HepG2 (cell line): ENCODE measurements around the gene SMIM36. TPM values are rescaled to one million over a fixed set of nuclear protein-coding genes. Genes with fewer than 3 reads are reported as not detected.

Source experiments
- ARNT ChIP-seq: fragments of 450-650 bp; IDR thresholded peaks from 2 replicates; pipeline ENCODE4 v1.6.1; 2017
- CBFB ChIP-seq: sonication (generic); formaldehyde crosslinking; IDR thresholded peaks from 2 replicates; pipeline ENCODE4 v1.4.0; 2020; ENCODE audit warnings: missing genetic modification reagents
- HMG20A ChIP-seq: IDR thresholded peaks from 2 replicates; pipeline ENCODE4 v1.6.1; 2016; ENCODE audit warnings: borderline replicate concordance
- MZF1 ChIP-seq: sonication (generic); formaldehyde crosslinking; IDR thresholded peaks from 2 replicates; pipeline ENCODE4 v1.8.1; 2023; ENCODE audit warnings: mild to moderate bottlenecking, missing genetic modification reagents, borderline replicate concordance
- NCOA5 ChIP-seq: sonication (generic); formaldehyde crosslinking; IDR thresholded peaks from 2 replicates; pipeline ENCODE4 v1.4.0; 2020; ENCODE audit warnings: missing genetic modification reagents
- PATZ1 ChIP-seq: sonication (generic); formaldehyde crosslinking; IDR thresholded peaks from 2 replicates; pipeline ENCODE4 v1.4.0; 2020; ENCODE audit warnings: missing genetic modification reagents
- PRDM15 ChIP-seq: sonication (generic); formaldehyde crosslinking; IDR thresholded peaks from 2 replicates; pipeline ENCODE4 v1.4.0; 2020; ENCODE audit warnings: missing genetic modification reagents
- RCOR2 ChIP-seq: IDR thresholded peaks from 2 replicates; pipeline ENCODE4 v1.6.1; 2016; ENCODE audit warnings: missing biosample characterization, missing genetic modification reagents
- SOX5 ChIP-seq: IDR thresholded peaks from 2 replicates; pipeline ENCODE4 v1.6.1; 2016; ENCODE audit warnings: borderline replicate concordance
- THAP11 ChIP-seq: IDR thresholded peaks from 2 replicates; pipeline ENCODE4 v1.6.1; 2016; ENCODE audit warnings: missing biosample characterization, missing genetic modification reagents
- ZNF10 ChIP-seq: sonication (generic); formaldehyde crosslinking; IDR thresholded peaks from 2 replicates; pipeline ENCODE4 v1.4.0; 2020; ENCODE audit warnings: mild to moderate bottlenecking, low read depth, missing genetic modification reagents, borderline replicate concordance
- ZNF18 ChIP-seq: sonication (generic); formaldehyde crosslinking; IDR thresholded peaks from 2 replicates; pipeline ENCODE4 v1.8.0; 2022; ENCODE audit warnings: mild to moderate bottlenecking, missing genetic modification reagents; ENCODE audit not compliant: insufficient replicate concordance
- ZNF317 ChIP-seq: sonication (generic); formaldehyde crosslinking; IDR thresholded peaks from 2 replicates; pipeline ENCODE4 v1.5.0; 2020; ENCODE audit warnings: mild to moderate bottlenecking, missing genetic modification reagents
- ZNF512B ChIP-seq: sonication (generic); formaldehyde crosslinking; IDR thresholded peaks from 2 replicates; pipeline ENCODE4 v1.5.1; 2020; ENCODE audit warnings: missing genetic modification reagents, mild to moderate bottlenecking, borderline replicate concordance
- ZNF543 ChIP-seq: sonication (generic); formaldehyde crosslinking; IDR thresholded peaks from 2 replicates; pipeline ENCODE4 v1.4.0; 2020; ENCODE audit warnings: mild to moderate bottlenecking, missing genetic modification reagents
- ZNF569 ChIP-seq: sonication (generic); formaldehyde crosslinking; IDR thresholded peaks from 2 replicates; pipeline ENCODE4 v1.5.0; 2020; ENCODE audit warnings: mild to moderate bottlenecking, missing genetic modification reagents, moderate library complexity, borderline replicate concordance
- ZNF747 ChIP-seq: sonication (generic); formaldehyde crosslinking; IDR thresholded peaks from 2 replicates; pipeline ENCODE4 v1.8.1; 2023; ENCODE audit warnings: missing genetic modification reagents, mild to moderate bottlenecking, borderline replicate concordance
- ZNF850 ChIP-seq: sonication (generic); formaldehyde crosslinking; conservative IDR thresholded peaks from 2 replicates; pipeline ENCODE4 v1.9.0; 2021; ENCODE audit warnings: mild to moderate bottlenecking, missing genetic modification reagents
- ZSCAN29 ChIP-seq: sonication (generic); formaldehyde crosslinking; conservative IDR thresholded peaks from 2 replicates; pipeline ENCODE4 v1.4.0; 2020; ENCODE audit warnings: mild to moderate bottlenecking, missing genetic modification reagents
- polyA plus RNA-seq, 8 experiments: library from polyadenylated mRNA; depleted of rRNA in 3 of 8; stranded (reverse) in 7 of 8; unstranded in 1 of 8; fragments of >200 nt; fragmentation: Illumina TruSeq in 4 of 8; extraction: Trizol in 4 of 8; gene quantifications; 2 replicates each; pipeline versions ENCODE4 v1.2.1 to v1.2.3, GENCODE V29; 2011 to 2016; ENCODE audit warnings: low read depth in 4 of 8, missing spikeins in 1 of 8, mixed read lengths in 1 of 8; ENCODE audit not compliant: insufficient read depth in 1 of 8
- total RNA-seq, 5 experiments: library from RNA; depleted of rRNA; stranded (reverse); fragments of >200 nt; fragmentation: Illumina TruSeq; extraction: Trizol; gene quantifications; 2 replicates each; pipeline ENCODE4 v1.2.3, GENCODE V29; 2016; ENCODE audit warnings: low read depth in 1 of 5

SMIM36 gene
- total and polyA plus RNA-seq, 2 of the 13 experiments (the other 11 are each of a cell fraction or from before 2014, with no cell fraction given), result not detected

GRCh38 chr17:55407641-55408566, 103.3 kb downstream of the SMIM36 start (continued):
- TF ChIP-seq ZNF18 (CRISPR knock-in tag), result peak; percentile 94
- TF ChIP-seq ARNT, result no peak
- TF ChIP-seq MZF1 (CRISPR knock-in tag), result no peak
- peak; percentile 91 for TF ChIP-seq RCOR2 (CRISPR knock-in tag)
- TF ChIP-seq ZSCAN29 (CRISPR knock-in tag), result peak; percentile 42; the same call in 1 of the 2 replicates
- TF ChIP-seq ZNF850 (CRISPR knock-in tag), result no peak
- peak; percentile 74 for TF ChIP-seq ZNF317 (CRISPR knock-in tag)
- peak; percentile 88 for TF ChIP-seq HMG20A (CRISPR knock-in tag)
- no peak for TF ChIP-seq NCOA5 (CRISPR knock-in tag)
- peak; percentile 70 for TF ChIP-seq PATZ1 (CRISPR knock-in tag)
- TF ChIP-seq THAP11 (CRISPR knock-in tag), result peak; percentile 55
- TF ChIP-seq ZNF512B, result peak; percentile 52; the same call in 1 of the 2 replicates
- no peak for TF ChIP-seq ZNF10
- TF ChIP-seq ZNF543 (CRISPR knock-in tag), result peak; percentile 22; the same call in 1 of the 2 replicates
- TF ChIP-seq SOX5, result peak; percentile 95
- TF ChIP-seq CBFB (CRISPR knock-in tag), result no peak
- TF ChIP-seq ZNF747 (CRISPR knock-in tag), result no peak
- peak; percentile 60; the same call in 1 of the 2 replicates for TF ChIP-seq PRDM15 (CRISPR knock-in tag)
- TF ChIP-seq ZNF569 (CRISPR knock-in tag), result peak; percentile 81; the same call in 1 of the 2 replicates
